Stimulated activated CD8-positive, alpha-beta memory T cell treated with anti-CD3 and anti-CD28 coated beads, Interleukin-7, amount 100 ng/mL, for 48 hours (primary cell): ENCODE results near the gene FBXW8.

Source experiments
- DNase-seq, 2 donors: peaks; one replicate each; pipeline ENCODE4 v3.0.0-alpha.2; 2020; ENCODE audit warnings: low read depth in 1 of 2; ENCODE audit errors: extremely low read depth in 1 of 2

Gene FBXW8

GRCh38 chr12:116885491-116885890 is 25.3 kb upstream of the FBXW8 start:
- DNase-seq = no peak

GRCh38 chr12:116887244-116887643 is 23.5 kb upstream of the FBXW8 start:
- no peak for DNase-seq

- DNase-seq = no peak
Observed at GRCh38 chr12:116887897-116888296, 22.9 kb upstream of the FBXW8 start.

GRCh38 chr12:116890330-116890729 is 20.4 kb upstream of the FBXW8 start:
- DNase-seq = no peak

- DNase-seq = no peak
Observed at GRCh38 chr12:116891019-116891418, 19.7 kb upstream of the FBXW8 start.

GRCh38 chr12:116892349-116893140 is 18.2 kb upstream of the FBXW8 start:
- no peak for DNase-seq

- no peak for DNase-seq
Observed at GRCh38 chr12:116894913-116895312, 15.8 kb upstream of the FBXW8 start.

- DNase-seq = no peak
Observed at GRCh38 chr12:116896411-116896924, 14.3 kb upstream of the FBXW8 start.

- DNase-seq = no peak
Observed at GRCh38 chr12:116897476-116897875, 13.3 kb upstream of the FBXW8 start.

GRCh38 chr12:116898669-116899068 is 12.1 kb upstream of the FBXW8 start:
- no peak for DNase-seq

GRCh38 chr12:116901612-116902011 is 9.1 kb upstream of the FBXW8 start:
- DNase-seq = no peak

GRCh38 chr12:116903818-116904217 is 6.9 kb upstream of the FBXW8 start:
- DNase-seq = no peak

- no peak for DNase-seq
Observed at GRCh38 chr12:116906285-116906684, 4.5 kb upstream of the FBXW8 start.

- DNase-seq = no peak
Observed at GRCh38 chr12:116910280-116910644, 488 bp upstream of the FBXW8 start.

GRCh38 chr12:116915326-116915725 is 4.6 kb downstream of the FBXW8 start:
- no peak for DNase-seq

GRCh38 chr12:116916122-116916521 is 5.4 kb downstream of the FBXW8 start:
- DNase-seq = no peak

- peak in 1 of 2 donors; percentile 23 for DNase-seq
Observed at GRCh38 chr12:116916714-116917114, 6.0 kb downstream of the FBXW8 start.

GRCh38 chr12:116918464-116918863 is 7.7 kb downstream of the FBXW8 start:
- DNase-seq = no peak

GRCh38 chr12:116919247-116919661 is 8.5 kb downstream of the FBXW8 start:
- no peak for DNase-seq

GRCh38 chr12:116919706-116920485 is 9.1 kb downstream of the FBXW8 start:
- DNase-seq = no peak

- no peak for DNase-seq
Observed at GRCh38 chr12:116920939-116921338, 10.2 kb downstream of the FBXW8 start.
